Duodenal mucosa (tissue), 2 donors: ENCODE data around the gene DKK3.

Experiments
- H3K27ac ChIP-seq: one replicate; pipeline ENCODE4 v1.7.0; 2013; ENCODE audit warnings: low read depth, low read length
- H3K27me3 ChIP-seq, 2 donors: one replicate each; pipeline ENCODE4 v1.7.0; 2013; ENCODE audit warnings: low read length in 2 of 2, control low read depth in 1 of 2; ENCODE audit not compliant: insufficient read depth in 2 of 2, control insufficient read depth in 1 of 2
- H3K36me3 ChIP-seq, 2 donors: one replicate each; pipeline ENCODE4 v1.7.0; 2013; ENCODE audit warnings: low read length in 2 of 2, control low read depth in 1 of 2; ENCODE audit not compliant: insufficient read depth in 2 of 2, control insufficient read depth in 1 of 2
- H3K4me1 ChIP-seq, 2 donors: one replicate each; pipeline ENCODE4 v1.7.0; 2013; ENCODE audit warnings: low read length in 2 of 2, control low read depth in 1 of 2; ENCODE audit not compliant: insufficient read depth in 2 of 2, control insufficient read depth in 1 of 2
- H3K4me3 ChIP-seq, 2 donors: one replicate each; pipeline ENCODE4 v1.7.0; 2013; ENCODE audit warnings: low read length in 2 of 2, low read depth in 1 of 2
- H3K9ac ChIP-seq, 2 donors: one replicate each; pipeline ENCODE4 v1.7.0; 2013; ENCODE audit warnings: low read length in 2 of 2, low read depth in 1 of 2
- H3K9me3 ChIP-seq, 2 donors: one replicate each; pipeline ENCODE4 v1.7.0; 2013; ENCODE audit warnings: low read length in 2 of 2, control low read depth in 1 of 2; ENCODE audit not compliant: control insufficient read depth in 1 of 2

Gene DKK3

GRCh38 chr11:12005476-12005875 lies 3.0 kb downstream of the DKK3 start:
- Histone ChIP-seq H3K27ac (peak overlapping the region; percentile 43), H3K9ac (no peak overlapping the region), H3K36me3 (no peaks in the 10 kb centered on the region), H3K4me3 (no peak overlapping the region), H3K9me3 (no peaks in the 10 kb centered on the region), H3K27me3 (peaks cover 36 to 49% of the 10 kb centered on the region in 2 donors), H3K4me1 (peaks cover 0 to 4% of the 10 kb centered on the region in 2 donors)

- peaks cover 32 to 45% of the 10 kb centered on the region in 2 donors for H3K27me3 ChIP-seq
- no peak overlapping the region for H3K4me3 ChIP-seq
- H3K36me3 ChIP-seq, result no peaks in the 10 kb centered on the region
- H3K4me1 ChIP-seq, result peaks cover 0 to 4% of the 10 kb centered on the region in 2 donors
- no peak overlapping the region for H3K9ac ChIP-seq
- H3K27ac ChIP-seq, result peak overlapping the region; percentile 43
- no peaks in the 10 kb centered on the region for H3K9me3 ChIP-seq
These were observed 3.4 kb downstream of the DKK3 start for GRCh38 chr11:12005061-12005460.

GRCh38 chr11:12003815-12004214 lies 4.6 kb downstream of the DKK3 start:
- Histone ChIP-seq H3K4me1 (peaks cover 0 to 4% of the 10 kb centered on the region in 2 donors), H3K36me3 (no peaks in the 10 kb centered on the region), H3K27ac (no peak overlapping the region), H3K27me3 (peaks cover 25 to 36% of the 10 kb centered on the region in 2 donors), H3K4me3 (no peak overlapping the region), H3K9ac (no peak overlapping the region), H3K9me3 (no peaks in the 10 kb centered on the region)

GRCh38 chr11:12003336-12003735 lies 5.1 kb downstream of the DKK3 start:
- H3K9me3 ChIP-seq, result no peaks in the 10 kb centered on the region
- H3K27ac ChIP-seq, result no peak overlapping the region
- H3K36me3 ChIP-seq, result no peaks in the 10 kb centered on the region
- H3K27me3 ChIP-seq, result peaks cover 25 to 34% of the 10 kb centered on the region in 2 donors
- H3K9ac ChIP-seq, result no peak overlapping the region
- H3K4me1 ChIP-seq, result peaks cover 2 to 4% of the 10 kb centered on the region in 2 donors
- no peak overlapping the region for H3K4me3 ChIP-seq

- H3K4me3 ChIP-seq, result no peak overlapping the region
- peaks cover 5 to 18% of the 10 kb centered on the region in 2 donors for H3K27me3 ChIP-seq
- peaks cover 0 to 6% of the 10 kb centered on the region in 2 donors for H3K4me1 ChIP-seq
- no peaks in the 10 kb centered on the region for H3K9me3 ChIP-seq
- no peak overlapping the region for H3K27ac ChIP-seq
- no peaks in the 10 kb centered on the region for H3K36me3 ChIP-seq
- no peak overlapping the region for H3K9ac ChIP-seq
These were observed 7.2 kb downstream of the DKK3 start for GRCh38 chr11:12001186-12001585.

- peaks cover 0 to 6% of the 10 kb centered on the region in 2 donors for H3K4me1 ChIP-seq
- no peak overlapping the region for H3K27ac ChIP-seq
- H3K9me3 ChIP-seq, result no peaks in the 10 kb centered on the region
- peak overlapping the region; percentile 37 to 47 for H3K4me3 ChIP-seq
- no peak overlapping the region for H3K9ac ChIP-seq
- no peaks in the 10 kb centered on the region for H3K36me3 ChIP-seq
- peaks cover 0 to 4% of the 10 kb centered on the region in 2 donors for H3K27me3 ChIP-seq
These were observed 10.2 kb downstream of the DKK3 start for GRCh38 chr11:11998091-11998781.

- H3K36me3 ChIP-seq, result no peaks in the 10 kb centered on the region
- peaks cover 0 to 6% of the 10 kb centered on the region in 2 donors for H3K4me1 ChIP-seq
- no peak overlapping the region for H3K9ac ChIP-seq
- peaks cover 0 to 4% of the 10 kb centered on the region in 2 donors for H3K27me3 ChIP-seq
- no peak overlapping the region for H3K27ac ChIP-seq
- no peaks in the 10 kb centered on the region for H3K9me3 ChIP-seq
- H3K4me3 ChIP-seq, result no peak overlapping the region
These were observed 11.4 kb downstream of the DKK3 start for GRCh38 chr11:11997049-11997322.

GRCh38 chr11:11996321-11997048 lies 11.9 kb downstream of the DKK3 start:
- Histone ChIP-seq H3K4me1 (peaks cover 0 to 6% of the 10 kb centered on the region in 2 donors), H3K4me3 (no peak overlapping the region), H3K27me3 (peaks cover 0 to 3% of the 10 kb centered on the region in 2 donors), H3K9me3 (no peaks in the 10 kb centered on the region), H3K27ac (no peak overlapping the region), H3K9ac (no peak overlapping the region), H3K36me3 (no peaks in the 10 kb centered on the region)

GRCh38 chr11:11995601-11996000 lies 12.8 kb downstream of the DKK3 start:
- Histone ChIP-seq H3K9ac (no peak overlapping the region), H3K27ac (no peak overlapping the region), H3K36me3 (no peaks in the 10 kb centered on the region), H3K4me1 (peaks cover 0 to 6% of the 10 kb centered on the region in 2 donors), H3K4me3 (no peak overlapping the region), H3K9me3 (no peaks in the 10 kb centered on the region), H3K27me3 (no peaks in the 10 kb centered on the region)

- no peak overlapping the region for H3K4me3 ChIP-seq
These were observed 14.6 kb downstream of the DKK3 start for GRCh38 chr11:11993839-11994238.

More at GRCh38 chr11:11993839-11994238, 14.6 kb downstream of the DKK3 start:
- Histone ChIP-seq H3K27me3 (no peaks in the 10 kb centered on the region), H3K27ac (no peak overlapping the region), H3K9ac (no peak overlapping the region), H3K36me3 (no peaks in the 10 kb centered on the region), H3K4me1 (peaks cover 0 to 6% of the 10 kb centered on the region in 2 donors), H3K9me3 (no peaks in the 10 kb centered on the region)
